GM10266 (cell line): Measurements from ENCODE around the gene RNF169.

Source experiments
- DNase-seq: peaks from one replicate; pipeline ENCODE4 v3.0.0; 2012; ENCODE audit errors: extremely low spot score
- CTCF ChIP-seq: IDR thresholded peaks from 2 replicates; pipeline ENCODE4 v1.5.1; 2012; ENCODE audit warnings: mild to moderate bottlenecking, low read depth; ENCODE audit not compliant: control insufficient read depth, insufficient read depth; ENCODE audit errors: missing control alignments

The RNF169 gene

GRCh38 chr11:74771139-74771538 lies 22.5 kb downstream of the RNF169 start:
- no peak for DNase-seq
- no peak for TF ChIP-seq CTCF

DNA sequence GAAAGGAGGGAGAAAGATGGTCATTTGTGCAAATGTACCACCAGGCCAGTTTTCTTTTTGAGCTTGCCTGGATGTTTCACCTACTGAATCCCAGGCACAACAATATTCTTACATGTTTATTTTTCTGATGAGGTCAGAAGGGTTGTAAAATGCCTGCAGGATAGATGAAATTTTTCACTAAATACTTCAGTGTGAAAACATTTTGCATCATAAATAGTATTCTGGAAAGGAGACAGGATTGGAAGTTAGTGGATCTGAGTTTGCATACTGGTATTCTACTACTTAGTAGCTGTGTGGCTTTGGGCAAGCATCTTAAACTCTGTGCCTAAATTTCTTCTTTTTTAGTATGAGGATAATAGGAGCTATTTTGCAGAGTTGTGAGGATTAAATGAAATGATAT lies 24.8 kb downstream of the RNF169 start:
- no peak for TF ChIP-seq CTCF
- no peak for DNase-seq

GRCh38 chr11:74775762-74776161 lies 27.1 kb downstream of the RNF169 start:
- no peak for TF ChIP-seq CTCF
- no peak for DNase-seq

DNA sequence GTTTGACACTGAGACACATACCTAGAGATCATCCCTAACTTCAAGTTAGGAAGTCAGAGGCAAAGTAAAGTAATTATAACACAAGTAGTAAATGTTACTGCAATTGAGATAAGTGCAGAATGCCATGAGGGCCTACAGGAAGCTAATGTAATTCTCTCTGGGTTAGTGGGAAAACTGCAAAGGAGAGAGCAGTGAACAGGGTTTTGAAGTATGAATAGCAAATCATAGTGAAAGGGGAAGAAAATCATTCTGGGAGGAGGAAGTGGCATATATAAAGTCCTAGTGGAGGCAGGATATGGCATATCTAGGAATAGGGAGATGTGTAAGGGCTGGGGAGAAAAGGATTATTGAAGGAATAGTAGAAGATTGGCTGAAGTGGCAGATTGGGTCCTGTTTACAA lies 27.9 kb downstream of the RNF169 start:
- no peak for DNase-seq
- no peak for TF ChIP-seq CTCF

DNA sequence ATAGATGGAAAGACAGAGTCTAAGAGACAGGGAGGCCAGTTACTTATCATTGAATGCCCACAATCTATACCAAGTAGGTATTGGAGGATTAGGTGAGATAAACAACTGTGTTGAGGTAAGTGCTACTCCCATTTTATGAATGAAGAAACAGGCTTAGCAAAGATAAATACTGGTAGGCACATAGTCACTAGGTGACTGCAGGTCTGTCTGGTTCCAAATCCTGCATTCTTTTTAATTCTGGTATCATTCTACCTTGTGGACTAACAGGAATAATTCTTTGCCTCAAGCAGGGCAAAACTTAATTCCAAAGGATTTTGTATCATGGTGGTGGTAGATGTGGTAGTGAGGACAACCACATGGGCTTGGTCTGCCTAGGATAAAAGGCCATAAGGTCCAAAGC lies 28.4 kb downstream of the RNF169 start:
- no peak for DNase-seq
- no peak for TF ChIP-seq CTCF

DNA sequence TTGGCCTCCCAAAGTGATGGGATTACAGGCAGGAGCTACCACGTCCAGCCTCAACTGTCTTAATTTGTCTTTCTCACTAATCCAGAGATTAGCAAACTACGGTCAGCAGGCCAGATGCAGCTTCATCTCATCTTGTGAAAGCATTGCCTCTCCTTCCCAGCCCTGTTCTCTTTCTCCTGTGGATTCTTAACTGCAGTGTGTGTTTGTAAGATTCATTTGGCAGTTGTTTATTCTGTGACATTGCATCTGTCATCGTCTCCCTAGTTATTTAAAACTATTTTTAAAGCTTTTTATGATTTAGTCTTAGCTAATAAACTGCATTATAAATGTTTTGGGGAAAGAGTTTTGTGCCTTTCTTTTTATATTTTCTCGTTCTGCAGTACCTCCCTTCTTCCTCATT lies 29.2 kb downstream of the RNF169 start:
- no peak for DNase-seq
- TF ChIP-seq CTCF = no peak

DNA sequence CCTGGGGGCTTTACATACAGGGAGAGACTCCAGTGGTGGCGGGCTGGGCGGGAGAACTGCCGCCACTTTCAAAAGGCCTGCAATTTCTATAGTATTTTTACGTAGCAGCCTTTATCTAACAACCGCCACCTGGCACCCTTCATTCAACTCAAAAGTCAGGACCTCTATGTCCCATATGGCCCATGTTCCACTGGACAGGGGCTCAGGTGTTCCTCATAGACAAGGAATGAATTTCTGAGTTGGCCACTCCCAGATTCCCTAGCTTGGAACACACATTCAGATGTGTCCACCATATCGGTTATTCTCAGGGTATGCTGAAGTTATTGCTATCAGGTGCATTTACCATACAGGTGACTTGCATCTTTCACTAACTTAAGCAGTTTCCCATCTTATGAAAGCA lies 29.9 kb downstream of the RNF169 start:
- no peak for TF ChIP-seq CTCF
- DNase-seq = no peak
